AG20443 (cell line): ENCODE data around the gene KIF1A.

ENCODE experiments used
- DNase-seq: peaks from one replicate; pipeline ENCODE4 v3.0.0; 2012; ENCODE audit warnings: low spot score, mixed read lengths

The KIF1A gene

DNA sequence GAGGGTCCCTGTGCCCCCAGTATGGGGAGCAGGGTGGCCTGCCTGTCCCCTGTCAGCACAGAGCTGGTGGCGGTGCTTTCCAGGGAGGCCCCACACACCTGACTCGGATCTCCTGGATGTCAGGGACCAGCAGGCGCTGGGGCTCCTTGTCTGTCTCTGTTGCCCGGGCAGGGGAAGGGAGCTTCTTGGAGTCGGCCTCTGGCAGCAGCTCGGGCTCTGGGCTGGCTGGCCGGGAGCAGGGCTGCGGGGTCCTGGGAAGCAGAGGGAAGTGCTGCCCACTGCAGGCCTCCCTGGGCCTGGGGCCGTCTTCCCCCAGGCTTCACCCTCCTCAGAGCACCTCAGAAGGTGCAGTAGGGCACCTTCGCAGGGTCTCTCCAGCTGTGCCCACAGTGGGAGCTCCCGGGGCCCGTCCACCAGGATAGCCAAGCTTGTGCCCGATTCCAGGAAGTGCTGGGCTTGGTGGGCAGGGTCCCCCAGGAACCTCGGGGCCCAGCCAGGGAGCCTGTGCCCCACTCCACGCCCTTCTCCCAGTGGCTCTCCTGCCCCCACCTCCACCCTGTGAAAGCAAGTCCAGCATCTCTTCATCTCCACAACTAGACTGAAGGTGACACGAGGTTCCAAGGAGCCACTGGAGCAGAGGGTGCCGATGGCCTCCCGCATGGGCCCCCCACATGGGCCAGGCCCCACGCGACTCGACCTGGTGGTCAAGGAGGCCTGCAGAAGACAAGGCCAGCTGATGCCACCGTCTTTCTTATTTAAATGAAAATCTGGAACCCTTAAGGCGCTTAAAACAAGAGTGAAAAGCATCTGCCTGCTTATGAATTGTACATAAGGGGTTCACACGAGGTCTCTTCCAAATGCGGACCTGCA is 100.1 kb downstream of the KIF1A start:
- no peak for DNase-seq

DNA sequence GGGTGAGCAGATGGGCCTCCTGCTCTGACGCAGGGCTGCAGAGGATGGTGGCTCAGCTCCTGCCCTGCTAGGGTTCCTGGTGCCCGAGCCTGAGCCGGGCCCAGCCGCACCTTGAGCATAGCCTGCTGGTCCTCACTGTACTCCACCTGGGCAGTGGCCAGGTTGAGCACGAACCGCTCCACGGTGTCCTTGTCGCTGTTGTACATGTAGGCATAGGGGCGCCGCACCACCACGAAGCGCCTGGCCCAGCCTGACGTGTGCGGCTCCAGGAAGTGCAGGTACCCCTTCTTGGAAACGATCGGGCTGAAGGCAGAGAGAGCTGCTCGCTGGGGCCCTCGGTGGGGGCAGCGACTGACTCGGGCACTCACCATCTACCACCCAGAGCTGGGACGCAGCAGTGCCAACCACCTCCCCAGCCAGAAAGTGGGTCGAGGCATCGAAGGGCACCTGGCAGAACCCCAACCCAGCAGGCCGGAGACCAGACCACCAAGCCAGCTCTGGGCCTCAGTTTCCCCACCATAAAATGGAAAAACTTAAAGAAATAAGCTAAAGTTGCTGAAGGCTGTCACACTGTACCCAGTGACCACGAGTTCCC is 101.0 kb downstream of the KIF1A start:
- no peak for DNase-seq

DNA sequence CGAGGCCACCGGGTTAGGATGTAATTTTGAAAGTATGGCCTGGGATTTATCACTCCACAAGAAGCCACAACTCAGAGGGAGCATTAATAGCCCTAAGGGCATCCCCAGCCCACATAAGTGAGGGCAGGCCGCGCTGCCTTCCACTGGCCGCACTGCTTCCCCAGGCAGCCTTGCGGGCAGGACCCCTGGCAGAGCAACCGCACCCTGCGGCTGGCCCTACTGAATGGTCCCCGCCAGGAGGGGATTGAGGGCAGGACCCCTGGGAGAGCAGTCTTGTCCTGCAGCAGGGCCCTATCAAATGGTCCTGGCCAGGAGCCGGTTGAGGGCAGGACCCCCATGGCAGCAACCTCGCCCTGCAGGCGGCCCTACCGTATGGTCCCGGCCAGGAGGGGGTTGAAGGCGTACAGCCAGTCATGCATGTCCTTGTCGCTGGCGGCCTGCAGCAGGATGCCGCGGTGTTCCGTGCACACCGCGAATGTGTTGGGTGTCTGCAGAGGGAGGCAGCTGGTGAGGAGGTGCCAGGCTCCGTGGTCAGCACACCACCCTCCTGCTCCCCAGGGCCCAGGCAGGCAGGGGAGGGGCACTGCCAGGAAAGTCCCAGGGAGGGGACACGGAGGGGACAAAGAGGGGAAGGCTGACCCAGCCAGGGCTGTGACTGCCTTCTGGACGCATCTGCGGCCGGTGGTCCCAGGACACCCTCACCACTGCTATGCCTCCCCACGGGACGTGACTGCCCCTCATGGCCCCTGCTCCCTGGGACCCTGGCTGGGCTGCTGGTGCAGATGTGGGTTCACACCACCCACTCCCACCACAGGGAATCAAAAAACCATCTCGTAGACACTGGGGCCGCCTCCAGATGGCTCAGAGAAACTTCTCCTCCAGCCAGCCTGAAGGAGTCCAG is 102.1 kb downstream of the KIF1A start:
- no peak for DNase-seq

DNA sequence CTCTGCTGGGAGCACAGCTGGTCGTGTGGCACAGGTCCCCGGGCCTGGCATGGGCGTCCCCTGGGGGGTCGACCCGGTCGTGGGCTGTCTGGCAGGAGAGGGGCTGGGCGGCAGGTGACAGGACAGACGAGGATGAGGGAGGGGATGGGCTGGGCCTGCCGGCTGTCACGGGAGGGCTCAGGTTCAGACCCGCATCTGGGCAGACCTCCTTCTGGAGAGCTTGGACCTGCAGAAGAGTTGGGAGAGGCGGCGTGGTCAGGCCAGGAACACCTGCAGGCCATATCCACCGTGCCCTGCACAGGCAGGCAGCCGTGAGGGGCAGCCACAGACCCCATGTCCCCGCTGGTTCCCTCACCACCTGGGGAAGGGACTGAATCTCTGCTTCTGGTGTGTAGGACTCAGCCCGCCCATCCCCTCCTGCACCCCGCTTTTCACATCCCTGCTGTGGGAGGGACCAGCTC is 102.8 kb downstream of the KIF1A start:
- DNase-seq = no peak

DNA sequence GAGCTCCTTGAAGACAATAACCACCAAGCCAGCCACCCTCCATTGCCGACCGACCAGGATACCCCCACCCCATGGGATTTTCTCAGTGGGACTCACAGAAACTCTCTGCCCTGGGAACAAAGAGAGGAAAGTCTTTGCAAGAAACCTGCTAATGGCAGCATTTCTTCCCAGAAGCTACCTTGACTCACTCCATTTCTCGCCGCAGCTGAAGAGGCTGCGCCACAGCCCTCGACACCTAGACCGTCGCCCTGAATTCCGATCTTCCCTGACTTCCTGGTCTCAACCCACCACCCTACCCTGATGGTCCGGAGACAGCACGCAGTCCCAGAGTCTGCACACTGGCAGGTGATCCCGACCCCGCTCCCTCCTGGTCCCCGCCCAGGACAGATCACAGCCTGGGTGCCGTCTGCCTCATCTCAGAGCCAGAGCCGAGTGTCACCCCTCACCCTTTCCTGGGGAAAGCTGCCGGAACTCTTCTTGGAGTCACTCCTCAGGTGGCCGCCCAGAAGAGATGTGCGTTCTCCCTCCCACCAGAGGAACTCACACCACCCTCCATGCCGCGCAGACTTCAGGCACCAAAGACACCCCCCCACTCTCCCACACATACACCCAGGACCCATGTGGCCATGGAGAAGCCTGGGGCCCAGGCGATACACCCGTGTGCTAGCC is 103.8 kb downstream of the KIF1A start:
- DNase-seq = no peak

- DNase-seq = no peak
These were observed 105.0 kb downstream of the KIF1A start for GRCh38 chr2:240714747-240715725.

GRCh38 chr2:240713928-240714746 is 105.9 kb downstream of the KIF1A start:
- DNase-seq = no peak

DNA sequence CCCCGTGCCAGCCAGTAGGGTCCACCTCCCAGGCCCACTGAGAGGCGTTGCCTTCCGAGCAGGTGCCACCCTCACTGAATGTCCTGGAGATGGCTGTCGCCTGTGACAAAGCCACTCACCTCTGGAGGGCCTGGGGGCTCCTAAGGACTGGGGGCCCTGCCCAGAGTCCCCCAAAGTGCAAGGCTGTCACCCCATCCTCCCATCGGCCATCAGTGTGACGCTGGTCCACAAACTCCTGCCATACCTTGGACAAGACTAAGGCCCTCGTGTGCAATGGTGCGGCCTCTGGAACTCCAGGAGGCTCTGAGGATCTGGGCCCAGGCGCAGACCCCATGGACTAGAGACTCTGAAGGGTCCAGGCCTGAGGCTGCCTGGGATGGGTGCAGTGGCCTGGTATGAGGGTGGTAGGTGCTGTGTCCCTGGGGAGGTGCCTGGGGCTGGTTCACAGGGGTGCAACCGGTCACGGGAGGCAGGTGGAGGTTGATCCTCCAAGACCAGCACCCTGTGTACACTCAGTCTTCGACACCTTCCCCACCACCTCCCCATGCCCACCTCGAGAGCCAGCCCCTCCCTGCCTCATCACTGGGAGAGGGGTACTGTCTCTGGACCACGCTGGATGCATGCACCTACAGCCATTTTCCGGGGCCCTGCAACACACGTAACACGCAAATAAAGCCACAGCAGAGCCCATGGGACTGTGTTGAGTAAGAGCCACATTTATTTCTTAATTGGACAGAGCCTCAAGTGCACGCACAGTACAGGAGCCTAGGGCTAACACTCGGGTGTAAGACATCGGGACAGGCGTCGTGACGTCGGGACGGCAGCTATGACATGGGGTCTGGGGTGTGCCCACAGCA is 106.7 kb downstream of the KIF1A start:
- no peak for DNase-seq

DNA sequence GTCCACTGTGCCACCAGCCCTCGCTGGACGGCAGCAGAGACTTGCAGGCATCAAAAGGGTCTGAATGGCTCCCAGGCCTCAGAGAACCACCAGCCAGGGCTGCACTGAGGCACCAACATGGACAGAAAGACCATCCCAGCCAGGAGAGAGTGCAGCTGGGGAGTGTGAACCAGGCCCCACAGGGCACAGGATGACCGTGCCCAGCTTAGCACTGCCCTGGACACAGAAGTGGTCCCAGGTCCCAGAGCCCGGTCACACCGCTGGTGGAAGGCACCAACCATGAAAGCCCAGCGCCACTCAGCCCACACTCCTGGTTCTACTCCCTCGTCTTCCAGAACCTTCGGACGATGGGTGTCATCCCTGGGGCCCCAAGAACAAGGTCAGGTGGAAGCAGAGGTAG is 107.9 kb downstream of the KIF1A start:
- DNase-seq = no peak

GRCh38 chr2:240711701-240712100 is 108.3 kb downstream of the KIF1A start:
- no peak for DNase-seq

DNA sequence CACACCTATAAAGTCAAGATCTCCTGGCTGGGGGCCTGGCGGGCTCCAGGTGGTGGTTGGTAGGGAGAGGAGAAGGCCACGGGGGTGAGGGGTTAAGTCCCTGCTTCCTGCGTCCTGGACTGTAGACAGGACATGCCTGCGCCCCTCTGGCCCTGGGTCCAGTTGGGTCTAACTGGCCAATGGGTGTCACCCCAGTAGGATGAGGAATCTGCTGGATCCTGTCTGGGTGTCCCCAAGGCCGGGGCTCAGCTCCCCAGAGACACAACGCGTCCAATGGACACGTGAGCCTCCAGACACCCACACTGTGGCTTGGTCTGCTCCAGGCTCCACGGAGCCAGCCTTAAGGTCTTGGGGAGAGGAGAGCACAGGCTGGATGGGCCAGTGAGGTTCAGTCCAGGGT is 108.7 kb downstream of the KIF1A start:
- DNase-seq = no peak

DNA sequence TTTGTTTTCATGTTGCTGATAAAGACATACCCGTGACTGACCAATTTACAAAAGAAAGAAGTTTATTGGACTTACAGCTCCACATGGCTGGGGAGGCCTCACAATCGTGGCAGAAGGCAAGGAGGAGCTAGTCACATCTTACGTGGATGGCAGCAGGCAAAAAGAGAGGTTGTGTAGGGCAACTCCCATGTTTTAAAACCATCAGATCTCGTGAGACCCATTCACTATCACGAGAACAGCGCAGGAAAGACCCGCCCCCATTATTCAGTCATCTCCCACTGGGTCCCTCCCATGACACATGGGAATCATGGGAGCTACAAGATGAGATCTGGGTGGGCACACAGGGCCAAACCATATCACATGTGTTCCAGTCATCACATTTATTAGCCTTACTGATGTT is 111.6 kb downstream of the KIF1A start:
- DNase-seq = no peak

- no peak for DNase-seq
These were observed 112.2 kb downstream of the KIF1A start for GRCh38 chr2:240707821-240708220.

GRCh38 chr2:240707043-240707756 is 112.8 kb downstream of the KIF1A start:
- DNase-seq = no peak

DNA sequence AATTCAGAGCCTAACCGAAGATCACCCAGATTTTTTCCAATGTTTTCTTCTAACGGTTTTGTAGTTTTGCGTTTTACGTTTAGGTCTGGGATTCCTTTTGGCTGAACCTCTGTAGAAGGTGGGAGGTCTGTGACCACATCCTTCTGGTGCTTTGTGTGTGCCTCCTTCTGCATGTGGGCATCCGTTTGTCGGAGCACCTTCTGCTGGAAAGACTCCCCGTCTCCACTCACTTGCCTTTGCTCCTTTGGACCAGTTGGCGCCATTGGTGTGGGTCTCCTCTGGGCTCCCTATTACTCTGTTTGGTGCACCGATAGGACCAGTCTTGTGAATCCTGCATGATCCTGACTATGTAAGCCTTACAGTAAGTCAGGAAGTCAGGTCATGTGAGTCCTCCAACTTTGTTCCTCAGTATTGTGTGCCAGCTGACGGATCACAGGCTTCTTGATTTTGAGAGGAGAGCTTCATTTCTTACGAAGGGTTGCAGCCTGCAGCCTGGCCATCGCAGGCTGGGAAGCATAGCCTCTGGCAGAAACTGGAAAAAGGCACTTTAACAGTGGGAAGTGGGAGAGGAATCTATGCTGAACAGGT is 114.7 kb downstream of the KIF1A start:
- DNase-seq = no peak

DNA sequence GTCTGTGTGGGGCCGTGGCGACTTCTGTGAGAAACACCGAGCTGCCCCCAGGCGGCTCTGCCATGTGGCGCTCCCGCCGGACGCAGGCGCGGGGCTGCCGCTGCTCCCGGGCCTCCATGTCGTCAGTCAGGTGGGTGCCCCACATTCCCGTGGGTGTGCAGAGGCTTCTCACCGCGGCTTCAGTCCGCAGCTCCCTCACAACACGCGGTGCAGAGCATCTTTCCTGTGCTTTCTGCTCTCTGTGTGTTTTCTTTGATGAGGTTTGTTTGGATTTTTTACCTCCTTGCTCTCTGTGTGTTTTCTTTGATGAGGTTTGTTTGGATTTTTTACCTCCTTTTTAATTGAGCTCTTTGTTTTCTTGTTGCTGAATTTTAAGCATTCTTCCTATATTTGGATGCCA is 115.4 kb downstream of the KIF1A start:
- DNase-seq = no peak

DNA sequence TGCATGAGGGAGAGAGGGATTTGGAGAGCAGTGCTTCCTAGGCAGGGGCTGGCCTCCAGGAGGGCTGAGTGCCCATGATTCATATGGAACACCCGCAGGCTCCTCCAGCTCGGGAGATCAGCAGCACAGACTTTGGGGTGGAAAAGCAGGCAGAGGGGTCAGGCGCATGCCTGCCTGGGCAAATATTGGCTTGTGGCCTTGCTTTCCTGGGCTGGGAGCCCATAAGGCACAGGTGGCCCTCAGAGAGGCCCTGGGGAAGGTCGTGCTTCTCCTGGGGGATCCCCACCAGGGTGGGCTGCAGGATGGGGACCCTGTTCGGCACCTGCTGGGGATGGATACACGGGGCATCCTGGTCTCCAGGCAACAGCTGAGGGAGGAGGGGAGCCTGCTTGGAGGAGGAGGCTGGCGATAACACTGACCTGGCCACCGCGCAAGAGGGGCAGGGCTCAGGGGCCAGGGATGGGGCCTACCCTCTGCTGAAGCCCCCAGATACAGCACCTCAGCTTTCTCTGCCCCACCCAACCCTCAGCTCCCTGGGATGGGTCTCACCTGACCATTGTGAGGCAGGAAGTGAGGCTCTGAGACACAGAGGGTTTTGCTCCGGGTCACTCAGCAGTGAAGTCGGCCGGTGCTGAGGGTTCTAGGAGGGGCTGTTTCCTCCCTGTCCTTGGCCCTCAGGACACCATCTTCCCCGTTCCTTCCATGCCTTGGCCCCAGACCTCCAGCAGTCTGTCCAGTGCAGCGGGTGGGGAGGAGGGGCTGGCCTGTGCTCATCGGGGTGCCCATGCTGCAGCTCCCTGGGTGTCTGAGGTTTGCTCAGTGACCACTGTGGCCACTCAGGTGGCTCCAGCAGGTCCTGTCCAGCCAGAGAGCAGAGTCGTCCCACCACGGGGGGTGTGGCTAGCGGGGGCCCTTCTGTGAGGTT is 116.3 kb downstream of the KIF1A start:
- no peak for DNase-seq
